SK-N-DZ (cell line): ENCODE results near the gene FMN2.

Source experiments
- DNase-seq: peaks from one replicate; pipeline ENCODE4 v3.0.0-alpha.2; 2015; ENCODE audit warnings: low spot score

Gene FMN2

DNA sequence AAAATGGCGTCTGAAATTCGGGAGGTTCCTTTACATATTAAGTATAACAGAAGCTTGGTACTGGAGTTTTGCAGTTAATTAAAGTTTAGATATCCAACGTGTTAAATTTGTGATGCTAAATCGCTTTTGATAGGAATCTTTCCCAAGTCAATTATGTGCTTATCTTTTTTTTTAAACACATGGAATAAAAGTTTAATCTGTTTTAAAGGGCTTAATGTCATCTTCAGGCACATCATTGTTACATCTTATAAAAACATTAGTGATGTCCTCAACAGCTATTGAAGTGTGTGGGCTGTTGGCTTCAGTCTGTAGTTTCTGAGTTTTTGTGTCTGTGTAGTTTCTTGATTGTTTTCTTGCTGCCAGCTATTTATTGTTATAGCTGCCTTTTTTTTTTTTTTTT is 5.3 kb downstream of the FMN2 start:
- no peak for DNase-seq

DNA sequence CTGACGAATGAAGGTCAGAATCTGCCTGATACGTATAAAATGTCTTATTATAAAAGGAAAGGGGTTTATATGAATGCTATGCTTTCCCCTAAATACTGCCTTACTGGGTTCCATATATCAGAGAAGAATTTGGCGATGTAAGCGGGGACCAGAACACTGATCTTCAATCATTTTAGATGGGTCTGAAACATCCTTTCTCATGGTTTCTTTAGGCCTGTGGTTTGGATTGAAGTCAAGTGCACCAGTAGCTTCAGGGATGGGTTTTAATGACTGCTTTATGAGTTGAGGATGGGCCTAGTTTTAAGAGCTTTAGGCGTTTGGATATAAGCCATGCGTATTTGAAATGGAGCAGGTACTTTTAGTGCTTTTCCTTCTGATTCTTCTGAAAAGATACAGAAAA is 6.9 kb downstream of the FMN2 start:
- no peak for DNase-seq

DNA sequence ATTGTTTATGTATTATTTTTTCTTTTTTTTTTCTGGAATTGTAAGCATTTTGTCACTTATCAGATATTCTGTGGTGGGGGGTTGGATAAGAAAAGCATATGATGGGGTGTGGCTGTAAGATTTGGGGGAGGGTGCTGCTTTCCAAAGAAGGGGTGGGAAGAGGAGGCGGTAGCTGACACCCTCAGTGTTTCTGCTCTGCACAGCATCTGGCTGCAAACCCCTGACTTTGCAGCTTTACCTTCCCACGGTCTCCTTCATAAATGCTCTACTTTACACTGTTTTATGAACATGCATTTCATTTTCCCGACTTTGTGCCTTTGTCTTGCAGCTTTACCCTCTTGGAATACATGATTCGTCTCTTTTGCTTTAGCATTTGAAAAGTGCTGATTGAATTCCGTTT is 7.6 kb downstream of the FMN2 start:
- no peak for DNase-seq

- no peak for DNase-seq
These were observed 8.1 kb downstream of the FMN2 start for GRCh38 chr1:240099748-240100147.

- no peak for DNase-seq
These were observed 8.8 kb downstream of the FMN2 start for GRCh38 chr1:240100371-240100934.

DNA sequence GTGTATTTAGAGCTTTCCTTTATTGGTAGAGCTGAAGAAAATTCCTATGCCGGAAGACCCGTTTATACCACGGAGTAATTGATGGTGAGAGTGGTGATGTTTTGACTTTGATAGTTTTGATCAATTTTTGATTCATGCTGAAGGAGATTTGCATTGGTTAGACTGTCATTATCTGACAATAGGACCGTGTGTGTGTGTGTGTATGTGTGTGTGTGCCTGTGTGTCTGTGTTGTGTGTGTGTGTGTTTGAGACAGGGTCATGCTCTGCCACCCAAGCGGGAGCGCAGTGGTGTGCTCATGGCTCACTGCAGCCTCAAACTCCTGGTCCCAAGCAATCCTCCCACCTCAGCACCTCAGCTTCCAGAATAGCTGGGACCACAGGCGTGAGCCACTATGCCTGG is 9.6 kb downstream of the FMN2 start:
- DNase-seq, result no peak

- DNase-seq, result no peak
These were observed 10.1 kb downstream of the FMN2 start for GRCh38 chr1:240101737-240102136.

DNA sequence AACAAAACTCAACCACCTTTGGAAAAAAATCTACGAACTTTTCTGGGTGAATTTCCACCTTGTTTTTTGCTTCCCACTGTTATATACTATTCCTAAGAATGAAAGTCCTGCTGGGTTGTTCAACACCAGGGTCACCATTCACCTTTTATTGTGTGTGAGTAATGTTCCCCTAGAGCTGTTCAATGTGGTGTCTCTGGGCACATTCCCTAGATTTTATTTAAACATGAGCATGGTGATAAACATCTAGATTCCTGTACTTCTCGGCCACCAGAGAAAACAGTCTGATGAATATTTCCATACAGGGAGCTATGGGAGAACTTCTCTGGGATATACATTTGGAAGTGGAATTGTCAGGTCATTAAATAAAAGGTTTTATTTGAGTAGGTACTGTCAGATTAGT is 13.0 kb downstream of the FMN2 start:
- no peak for DNase-seq

DNA sequence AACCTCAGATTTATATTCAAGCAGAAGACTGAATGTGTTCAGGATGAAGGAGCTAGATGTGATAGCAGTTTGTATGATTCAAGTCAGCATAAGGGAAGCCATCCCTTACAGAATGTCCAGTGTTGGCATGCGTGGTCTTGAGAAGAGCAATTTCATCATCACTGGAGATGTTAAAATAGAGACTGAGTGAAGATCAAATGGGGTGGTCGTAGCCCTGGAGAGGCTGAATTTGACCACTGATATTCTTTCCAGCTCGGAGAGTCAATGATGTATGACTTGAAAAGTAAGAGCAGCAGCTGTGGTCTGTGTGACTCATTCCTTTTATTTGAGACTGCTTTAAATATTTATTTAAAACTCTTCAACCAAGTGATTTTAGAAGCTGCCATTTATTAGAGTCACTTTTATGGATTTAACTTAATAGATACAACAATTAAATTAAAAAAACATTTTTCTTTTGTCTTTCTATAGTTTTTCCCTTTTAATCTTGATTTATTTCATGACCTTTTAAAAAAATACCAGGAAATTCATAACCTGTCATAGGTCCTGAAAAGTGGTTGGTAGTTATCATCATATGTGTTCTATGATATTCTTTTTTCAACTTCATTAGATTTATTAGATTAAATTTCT is 15.5 kb downstream of the FMN2 start:
- DNase-seq, result no peak

GRCh38 chr1:240109130-240109529 is 17.4 kb downstream of the FMN2 start:
- no peak for DNase-seq

GRCh38 chr1:240109920-240110636 is 18.4 kb downstream of the FMN2 start:
- DNase-seq, result no peak

DNA sequence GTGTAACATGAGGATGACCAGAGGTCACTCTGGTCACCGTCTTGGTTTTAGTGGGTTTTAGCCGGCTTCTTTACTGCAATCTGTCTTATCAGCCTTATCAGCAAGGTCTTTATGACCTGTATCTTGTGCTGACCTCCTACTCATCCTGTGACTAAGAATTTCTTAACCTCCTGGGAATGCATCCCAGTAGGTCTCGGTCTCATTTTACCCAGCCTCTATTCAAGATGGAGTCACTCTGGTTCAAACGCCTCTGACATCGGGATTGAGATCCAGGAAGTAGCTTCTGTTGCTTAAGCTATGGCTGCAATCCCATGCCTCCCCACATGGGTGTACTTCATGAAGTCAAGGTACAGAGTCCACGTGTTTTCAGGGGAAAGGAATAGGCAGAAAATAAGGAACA is 19.9 kb downstream of the FMN2 start:
- peak; percentile 13 for DNase-seq

- no peak for DNase-seq
These were observed 22.5 kb downstream of the FMN2 start for GRCh38 chr1:240114222-240114621.

DNA sequence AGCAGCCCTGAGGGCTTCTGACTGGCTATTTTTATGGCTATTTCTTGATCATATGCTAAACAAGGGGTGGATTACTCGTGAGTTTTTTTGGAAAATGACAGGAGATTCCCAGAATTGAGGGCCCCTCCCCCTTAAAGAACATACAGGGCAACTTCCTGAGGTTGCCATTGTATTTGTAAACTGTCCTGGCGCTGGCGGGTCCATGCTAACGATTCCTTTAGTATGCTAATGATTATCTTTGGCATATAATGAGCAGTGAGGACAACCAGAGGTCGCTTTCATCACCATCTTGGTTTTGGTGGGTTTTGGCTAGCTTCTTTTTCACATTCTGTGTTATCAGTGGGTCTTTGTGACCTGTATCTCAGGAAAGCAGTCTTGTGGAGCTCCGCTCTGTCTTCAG is 24.1 kb downstream of the FMN2 start:
- DNase-seq, result no peak

DNA sequence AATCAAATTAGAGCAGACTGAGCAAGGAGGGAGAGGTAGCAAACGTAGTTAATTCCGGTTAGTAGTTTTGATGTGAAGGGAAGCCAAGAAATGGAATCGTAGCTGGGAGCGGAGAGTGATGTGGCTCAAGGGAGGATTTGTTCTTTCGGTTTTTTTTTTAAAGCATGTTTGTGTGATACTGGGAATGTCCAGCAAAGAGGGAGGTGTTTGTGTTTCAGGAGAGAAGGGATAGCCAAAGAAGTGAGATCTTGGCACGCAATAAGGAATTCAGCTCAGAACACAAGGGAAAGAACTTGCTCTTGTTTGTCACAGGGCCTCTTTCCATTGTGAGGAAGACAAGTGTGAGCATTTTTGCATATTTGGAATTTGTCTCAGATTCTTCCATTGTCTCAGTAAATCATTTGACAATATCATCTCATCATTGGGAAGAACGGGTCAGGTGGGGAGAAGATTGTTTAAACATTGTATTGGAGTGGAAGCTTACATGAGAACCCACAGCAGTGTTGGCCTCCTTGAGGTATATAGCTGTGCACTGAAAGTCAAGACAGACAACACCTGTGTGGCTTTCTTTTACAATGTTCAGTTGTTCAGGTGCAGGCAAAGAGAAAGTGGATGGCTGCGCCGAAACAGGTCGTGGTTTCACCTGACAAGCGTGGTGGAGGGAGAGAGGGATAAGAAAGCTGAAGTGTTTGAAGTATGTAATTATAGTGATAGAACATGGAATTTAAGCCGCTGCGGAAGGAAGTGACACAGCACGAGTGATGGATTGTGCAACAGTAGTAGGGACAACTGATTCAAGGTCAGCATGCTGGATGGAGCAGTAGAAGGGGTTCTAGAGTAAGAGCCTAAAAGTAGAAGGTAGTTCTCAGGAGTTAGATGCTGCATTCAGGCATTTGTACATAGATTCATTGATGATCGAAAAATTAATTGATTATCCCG is 25.4 kb downstream of the FMN2 start:
- DNase-seq, result no peak

GRCh38 chr1:240117930-240118329 is 26.2 kb downstream of the FMN2 start:
- no peak for DNase-seq

DNA sequence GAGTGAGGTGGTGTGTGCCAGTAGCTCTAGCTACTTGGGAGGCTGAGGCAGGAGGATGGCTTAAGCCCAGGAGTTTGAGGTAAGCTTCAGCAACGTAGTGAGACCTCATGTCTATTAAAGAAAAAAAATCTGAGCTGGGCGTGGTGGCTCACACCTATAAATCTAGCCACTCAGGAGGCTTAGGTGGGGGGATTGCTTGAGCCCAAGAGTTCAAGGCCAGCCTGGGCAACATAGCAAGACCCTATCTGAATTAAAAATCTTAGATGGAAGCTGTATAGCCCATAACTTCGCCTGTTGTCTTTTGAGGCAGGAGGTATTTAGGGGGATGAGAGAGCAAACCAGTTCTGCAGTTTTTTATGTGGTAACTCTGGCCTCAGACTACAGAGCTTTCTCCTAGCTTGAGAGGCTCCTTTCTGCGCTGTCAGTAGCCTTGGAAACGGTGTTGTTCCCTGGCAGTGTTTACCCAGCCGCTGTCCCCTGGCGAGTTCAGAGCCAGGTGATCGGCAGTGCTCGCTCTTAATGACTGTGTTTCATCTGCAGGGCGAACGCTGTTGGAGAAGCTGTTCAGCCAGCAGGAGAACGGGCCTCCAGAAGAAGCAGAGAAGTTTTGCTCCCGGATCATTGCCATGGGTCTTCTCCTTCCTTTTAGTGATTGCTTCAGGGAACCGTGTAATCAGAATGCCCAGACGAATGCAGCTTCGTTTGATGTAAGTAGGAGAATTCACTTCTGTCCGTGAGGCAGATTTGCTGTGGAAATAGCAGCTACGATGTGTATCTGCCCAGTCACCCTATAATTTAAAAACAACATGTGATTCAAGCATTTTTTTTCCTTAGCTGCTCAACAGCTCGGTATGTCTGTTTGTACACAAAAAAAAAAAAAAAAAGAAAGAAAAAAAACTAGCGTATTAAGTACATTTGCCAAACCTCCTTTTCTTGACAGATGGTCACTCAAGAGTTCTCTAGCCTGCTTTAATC is 31.2 kb downstream of the FMN2 start:
- DNase-seq, result no peak

DNA sequence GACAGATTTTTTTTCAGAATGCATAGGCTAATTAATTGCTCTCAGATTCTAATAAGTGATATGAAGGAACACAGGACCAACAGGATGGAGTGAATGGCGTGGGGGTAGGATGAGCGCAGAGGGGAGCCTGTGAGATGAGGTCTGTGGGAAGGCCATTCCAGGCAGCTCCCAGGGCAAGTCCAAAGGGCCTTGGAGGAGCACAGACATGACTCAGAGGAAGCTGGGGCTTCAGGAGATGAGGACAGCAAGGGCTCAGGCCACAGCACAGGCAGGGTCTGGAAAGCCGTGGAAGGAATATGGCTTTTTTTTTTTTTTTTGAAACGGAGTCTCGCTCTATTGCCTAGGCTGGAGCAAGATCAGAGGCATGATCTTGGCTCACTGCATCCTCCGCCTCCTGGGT is 35.1 kb downstream of the FMN2 start:
- DNase-seq, result no peak

GRCh38 chr1:240128366-240128765 is 36.7 kb downstream of the FMN2 start:
- no peak for DNase-seq

DNA sequence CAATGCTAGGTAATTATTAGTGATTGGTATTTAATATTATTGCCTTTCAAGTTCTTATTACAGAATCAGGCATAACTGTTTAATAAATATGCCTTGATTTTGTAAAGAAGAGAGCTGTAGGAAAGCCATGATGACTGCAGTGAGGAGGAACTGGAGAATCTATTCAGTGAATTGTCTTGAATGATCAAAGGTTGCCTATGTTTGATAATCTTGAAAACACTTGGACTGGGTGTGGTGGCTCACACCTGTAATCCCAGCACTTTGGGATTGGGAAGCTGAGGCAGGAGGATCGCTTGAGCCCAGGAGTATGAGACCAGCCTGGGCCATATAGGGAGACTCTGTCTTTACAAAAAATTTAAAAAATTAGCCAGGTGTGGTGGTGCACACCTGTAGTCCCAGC is 42.4 kb downstream of the FMN2 start:
- DNase-seq, result no peak

- no peak for DNase-seq
These were observed 42.9 kb downstream of the FMN2 start for GRCh38 chr1:240134596-240134995.
